GM23338 (cell line): ENCODE data around the gene FOXM1.

ENCODE experiments used
- CREB1 ChIP-seq: fragments of 250-450 bp; sonication (Bioruptor Pico); IDR thresholded peaks from 2 replicates; pipeline ENCODE4 v1.5.0; 2020; ENCODE audit warnings: low read depth, mild to moderate bottlenecking, moderate library complexity
- ETS1 ChIP-seq: IDR thresholded peaks from 2 replicates; pipeline ENCODE4 v1.6.1; 2016; ENCODE audit warnings: antibody characterized with exemption
- EZH2 ChIP-seq: fragments of 200-600 bp; sonication (generic); IDR thresholded peaks from one replicate; pipeline ENCODE4 v1.8.0; 2017; ENCODE audit warnings: antibody characterized with exemption, mild to moderate bottlenecking, low read depth; ENCODE audit not compliant: unreplicated experiment
- EZH2phosphoT487 ChIP-seq: fragments of 200-600 bp; sonication (generic); IDR thresholded peaks from one replicate; pipeline ENCODE4 v1.8.1; 2018; ENCODE audit warnings: antibody characterized with exemption; ENCODE audit not compliant: unreplicated experiment
- JUNB ChIP-seq: IDR thresholded peaks from one replicate; pipeline ENCODE4 v1.6.1; 2016; ENCODE audit warnings: antibody characterized with exemption; ENCODE audit not compliant: unreplicated experiment
- NANOG ChIP-seq: IDR thresholded peaks from 2 replicates; pipeline ENCODE4 v1.6.1; 2016; ENCODE audit warnings: antibody characterized with exemption, borderline replicate concordance
- POLR2AphosphoS5 ChIP-seq: IDR thresholded peaks from 2 replicates; pipeline ENCODE4 v1.6.1; 2016; ENCODE audit warnings: antibody characterized with exemption, low read depth
- REST ChIP-seq: IDR thresholded peaks from one replicate; pipeline ENCODE4 v1.6.1; 2018; ENCODE audit warnings: antibody characterized with exemption; ENCODE audit not compliant: unreplicated experiment
- STAT1 ChIP-seq: IDR thresholded peaks from one replicate; pipeline ENCODE4 v1.6.1; 2016; ENCODE audit warnings: antibody characterized with exemption; ENCODE audit not compliant: unreplicated experiment
- ZNF114 ChIP-seq: fragments of 250-450 bp; sonication (Bioruptor Pico); IDR thresholded peaks from 2 replicates; pipeline ENCODE4 v1.5.0; 2020; ENCODE audit warnings: mild to moderate bottlenecking, moderate library complexity
- ZNF331 ChIP-seq: fragments of 250-450 bp; sonication (Bioruptor Pico); IDR thresholded peaks from 2 replicates; pipeline ENCODE4 v1.5.0; 2020; ENCODE audit warnings: low read depth, mild to moderate bottlenecking, moderate library complexity
- ZNF462 ChIP-seq: fragments of 250-450 bp; sonication (Bioruptor Pico); IDR thresholded peaks from 2 replicates; pipeline ENCODE4 v1.5.0; 2020; ENCODE audit warnings: mild to moderate bottlenecking, moderate library complexity
- TF ChIP-seq, protein P1 (sequence below), 2 experiments: fragments of 200-600 bp in 1 of 2; sonication (generic) in 1 of 2; conservative IDR thresholded peaks; 2 replicates each; pipeline versions ENCODE4 v1.5.1 to v1.6.1; 2016 to 2017; ENCODE audit warnings: antibody characterized with exemption in 2 of 2, low read depth in 2 of 2, mild to moderate bottlenecking in 2 of 2, moderate library complexity in 1 of 2

DNA sequence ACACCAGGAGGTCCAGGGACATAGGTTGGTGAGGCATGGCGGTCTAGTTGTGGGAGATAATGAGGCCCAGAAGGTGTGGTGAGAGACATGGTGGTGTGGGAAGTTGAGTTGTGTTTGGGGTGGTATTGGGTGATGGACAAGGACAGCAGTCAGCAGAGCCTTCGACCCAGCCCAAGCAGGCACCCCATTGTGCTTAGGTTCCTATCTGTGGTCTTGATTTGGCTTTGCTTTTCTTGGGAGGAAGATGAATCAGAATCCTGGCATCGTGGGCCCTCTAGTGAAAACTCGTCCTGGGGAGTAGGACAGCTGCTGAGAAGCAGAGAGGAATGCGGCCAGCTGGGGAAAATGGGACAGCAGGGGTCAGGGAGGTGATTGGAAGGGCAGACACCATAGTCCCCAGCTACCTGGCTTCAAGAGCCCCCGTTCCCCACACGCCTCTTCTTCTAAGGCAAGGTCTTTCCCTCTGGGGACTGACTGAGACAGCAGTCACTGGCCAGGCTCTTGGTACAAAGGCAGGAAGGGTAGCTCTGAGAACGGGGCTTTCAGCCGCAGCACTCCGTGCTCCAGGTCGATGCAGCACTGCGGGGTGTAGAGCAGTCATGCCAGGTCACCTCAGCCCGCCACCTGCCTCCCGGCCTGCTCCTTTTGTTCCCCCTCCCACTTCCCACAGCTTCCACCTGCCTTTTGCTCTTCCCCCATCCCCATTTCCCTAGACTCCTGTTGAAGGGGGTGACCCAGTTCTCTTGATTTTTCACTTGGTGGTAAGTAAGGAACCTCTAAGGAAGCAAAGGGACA lies 50.1 kb downstream of the FOXM1 start:
- TF ChIP-seq, protein P1, sequence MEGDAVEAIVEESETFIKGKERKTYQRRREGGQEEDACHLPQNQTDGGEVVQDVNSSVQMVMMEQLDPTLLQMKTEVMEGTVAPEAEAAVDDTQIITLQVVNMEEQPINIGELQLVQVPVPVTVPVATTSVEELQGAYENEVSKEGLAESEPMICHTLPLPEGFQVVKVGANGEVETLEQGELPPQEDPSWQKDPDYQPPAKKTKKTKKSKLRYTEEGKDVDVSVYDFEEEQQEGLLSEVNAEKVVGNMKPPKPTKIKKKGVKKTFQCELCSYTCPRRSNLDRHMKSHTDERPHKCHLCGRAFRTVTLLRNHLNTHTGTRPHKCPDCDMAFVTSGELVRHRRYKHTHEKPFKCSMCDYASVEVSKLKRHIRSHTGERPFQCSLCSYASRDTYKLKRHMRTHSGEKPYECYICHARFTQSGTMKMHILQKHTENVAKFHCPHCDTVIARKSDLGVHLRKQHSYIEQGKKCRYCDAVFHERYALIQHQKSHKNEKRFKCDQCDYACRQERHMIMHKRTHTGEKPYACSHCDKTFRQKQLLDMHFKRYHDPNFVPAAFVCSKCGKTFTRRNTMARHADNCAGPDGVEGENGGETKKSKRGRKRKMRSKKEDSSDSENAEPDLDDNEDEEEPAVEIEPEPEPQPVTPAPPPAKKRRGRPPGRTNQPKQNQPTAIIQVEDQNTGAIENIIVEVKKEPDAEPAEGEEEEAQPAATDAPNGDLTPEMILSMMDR (conservative IDR thresholded peaks at IDR 0.05; ENCODE audit: low read depth in 2 of 2), result no peak
- TF ChIP-seq EZH2, result no peak
- TF ChIP-seq REST, result no peak
- TF ChIP-seq CREB1 (CRISPR knock-in tag), result no peak
- no peak for TF ChIP-seq EZH2phosphoT487
- no peak for TF ChIP-seq POLR2AphosphoS5
- no peak for TF ChIP-seq JUNB
- no peak for TF ChIP-seq ZNF114 (CRISPR knock-in tag)
- no peak for TF ChIP-seq ZNF331 (CRISPR knock-in tag)
- no peak for TF ChIP-seq ETS1
- no peak for TF ChIP-seq STAT1
- no peak for TF ChIP-seq ZNF462 (CRISPR knock-in tag)
- no peak for TF ChIP-seq NANOG
